ENCODE measurements around the gene PROSER3.

GRCh38 chr19:35805526-35806102 is 47.6 kb downstream of the PROSER3 start:
- TF ChIP-seq CTCF (IDR thresholded peaks at IDR 0.05; ENCODE audit: insufficient read depth, low read length) (no peak), REST (IDR thresholded peaks at IDR 0.05; ENCODE audit: insufficient replicate concordance, low read depth) (no peak)
